Measurements from ENCODE around the gene CNOT1.

DNA sequence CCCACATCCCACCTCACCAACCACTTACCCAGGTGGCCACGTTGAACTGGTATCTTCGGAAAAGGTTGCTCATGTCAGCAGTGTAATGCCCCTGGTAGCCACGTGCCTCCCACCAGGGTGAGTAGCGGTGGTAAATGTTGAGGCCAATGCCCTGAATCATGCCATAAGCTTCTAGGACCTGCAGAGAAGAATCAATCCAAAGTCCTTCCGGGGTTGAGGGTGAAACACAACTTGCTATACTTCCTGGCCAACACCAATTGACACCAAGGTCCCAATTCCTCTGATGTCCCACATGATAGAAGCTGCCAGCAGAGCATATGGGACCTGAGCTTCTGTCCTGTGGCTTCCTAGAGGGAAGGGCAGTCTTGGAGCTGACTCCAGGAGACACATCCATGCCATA is 11.3 kb upstream of the CNOT1 start:
- TF ChIP-seq CTCF (IDR thresholded peaks at IDR 0.05) (no peak), EP300 (IDR thresholded peaks at IDR 0.05; ENCODE audit: low read depth) (no peak), POLR2A (IDR thresholded peaks at IDR 0.05) (no peak), POLR2AphosphoS5 (IDR thresholded peaks at IDR 0.05) (no peak)

All from transverse colon (tissue), 4 donors.